ENCODE results near the gene ZNF512B.

ZNF512B gene

GRCh38 chr20:63958964-63959698 is 10.6 kb downstream of the ZNF512B start (continued):
- TF ChIP-seq ZIC2 (tag by site-specific recombination; IDR thresholded peaks at IDR 0.05), result peak; percentile 99
- TF ChIP-seq ZNF660 (tag by site-specific recombination; IDR thresholded peaks at IDR 0.05), result no peak
- TF ChIP-seq ZNF292 (tag by site-specific recombination; IDR thresholded peaks at IDR 0.05; ENCODE audit: borderline replicate concordance, low read depth), result no peak
- no peak for TF ChIP-seq ZNF510 (tag by site-specific recombination; IDR thresholded peaks at IDR 0.05; ENCODE audit: insufficient replicate concordance)
- TF ChIP-seq, protein P1, sequence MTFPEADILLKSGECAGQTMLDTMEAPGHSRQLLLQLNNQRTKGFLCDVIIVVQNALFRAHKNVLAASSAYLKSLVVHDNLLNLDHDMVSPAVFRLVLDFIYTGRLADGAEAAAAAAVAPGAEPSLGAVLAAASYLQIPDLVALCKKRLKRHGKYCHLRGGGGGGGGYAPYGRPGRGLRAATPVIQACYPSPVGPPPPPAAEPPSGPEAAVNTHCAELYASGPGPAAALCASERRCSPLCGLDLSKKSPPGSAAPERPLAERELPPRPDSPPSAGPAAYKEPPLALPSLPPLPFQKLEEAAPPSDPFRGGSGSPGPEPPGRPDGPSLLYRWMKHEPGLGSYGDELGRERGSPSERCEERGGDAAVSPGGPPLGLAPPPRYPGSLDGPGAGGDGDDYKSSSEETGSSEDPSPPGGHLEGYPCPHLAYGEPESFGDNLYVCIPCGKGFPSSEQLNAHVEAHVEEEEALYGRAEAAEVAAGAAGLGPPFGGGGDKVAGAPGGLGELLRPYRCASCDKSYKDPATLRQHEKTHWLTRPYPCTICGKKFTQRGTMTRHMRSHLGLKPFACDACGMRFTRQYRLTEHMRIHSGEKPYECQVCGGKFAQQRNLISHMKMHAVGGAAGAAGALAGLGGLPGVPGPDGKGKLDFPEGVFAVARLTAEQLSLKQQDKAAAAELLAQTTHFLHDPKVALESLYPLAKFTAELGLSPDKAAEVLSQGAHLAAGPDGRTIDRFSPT (tag by site-specific recombination; IDR thresholded peaks at IDR 0.05), result peak; percentile 74
- no peak for TF ChIP-seq ZNF626 (tag by site-specific recombination; IDR thresholded peaks at IDR 0.05)
- no peak for TF ChIP-seq ZNF19 (tag by site-specific recombination; IDR thresholded peaks at IDR 0.05; ENCODE audit: low read depth)
- no peak for TF ChIP-seq TCF7L2 (IDR thresholded peaks at IDR 0.05; ENCODE audit: borderline replicate concordance, low read depth, low read length)
- no peak; the same call in 1 of the 2 replicates for TF ChIP-seq WT1 (tag by site-specific recombination; IDR thresholded peaks at IDR 0.05)
- peak; percentile 58; the same call in 1 of the 2 replicates for TF ChIP-seq ZBTB20 (tag by site-specific recombination; IDR thresholded peaks at IDR 0.05)
- no peak for TF ChIP-seq ZNF610 (tag by site-specific recombination; IDR thresholded peaks at IDR 0.05; ENCODE audit: borderline replicate concordance)
- TF ChIP-seq ZNF768 (tag by site-specific recombination; IDR thresholded peaks at IDR 0.05), result no peak
- no peak for TF ChIP-seq ZNF423 (tag by site-specific recombination; IDR thresholded peaks at IDR 0.05)
- peak; percentile 35; the same call in 1 of the 2 replicates for TF ChIP-seq KLF1 (tag by site-specific recombination; IDR thresholded peaks at IDR 0.05)
- TF ChIP-seq ZNF274 (IDR thresholded peaks at IDR 0.05; ENCODE audit: low read length), result no peak
- TF ChIP-seq ZNF274 (tag by site-specific recombination; IDR thresholded peaks at IDR 0.05; ENCODE audit: borderline replicate concordance), result no peak
- TF ChIP-seq HOXD13 (CRISPR knock-in tag; IDR thresholded peaks at IDR 0.05; ENCODE audit: borderline replicate concordance), result no peak
- TF ChIP-seq ZNF184 (tag by site-specific recombination; IDR thresholded peaks at IDR 0.05), result no peak
- TF ChIP-seq KLF9 (tag by site-specific recombination; IDR thresholded peaks at IDR 0.05; ENCODE audit: low read depth), result no peak
- no peak for TF ChIP-seq PRDM10 (tag by site-specific recombination; IDR thresholded peaks at IDR 0.05)
- TF ChIP-seq, protein P2, sequence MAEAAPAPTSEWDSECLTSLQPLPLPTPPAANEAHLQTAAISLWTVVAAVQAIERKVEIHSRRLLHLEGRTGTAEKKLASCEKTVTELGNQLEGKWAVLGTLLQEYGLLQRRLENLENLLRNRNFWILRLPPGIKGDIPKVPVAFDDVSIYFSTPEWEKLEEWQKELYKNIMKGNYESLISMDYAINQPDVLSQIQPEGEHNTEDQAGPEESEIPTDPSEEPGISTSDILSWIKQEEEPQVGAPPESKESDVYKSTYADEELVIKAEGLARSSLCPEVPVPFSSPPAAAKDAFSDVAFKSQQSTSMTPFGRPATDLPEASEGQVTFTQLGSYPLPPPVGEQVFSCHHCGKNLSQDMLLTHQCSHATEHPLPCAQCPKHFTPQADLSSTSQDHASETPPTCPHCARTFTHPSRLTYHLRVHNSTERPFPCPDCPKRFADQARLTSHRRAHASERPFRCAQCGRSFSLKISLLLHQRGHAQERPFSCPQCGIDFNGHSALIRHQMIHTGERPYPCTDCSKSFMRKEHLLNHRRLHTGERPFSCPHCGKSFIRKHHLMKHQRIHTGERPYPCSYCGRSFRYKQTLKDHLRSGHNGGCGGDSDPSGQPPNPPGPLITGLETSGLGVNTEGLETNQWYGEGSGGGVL (tag by site-specific recombination; IDR thresholded peaks at IDR 0.05), result no peak
- TF ChIP-seq ZNF654 (tag by site-specific recombination; IDR thresholded peaks at IDR 0.05; ENCODE audit: low read depth), result no peak
- TF ChIP-seq KLF7 (tag by site-specific recombination; IDR thresholded peaks at IDR 0.05; ENCODE audit: borderline replicate concordance), result no peak
- TF ChIP-seq GLI2 (tag by site-specific recombination; IDR thresholded peaks at IDR 0.05; ENCODE audit: borderline replicate concordance, low read depth), result no peak
- TF ChIP-seq ZNF560 (tag by site-specific recombination; IDR thresholded peaks at IDR 0.05; ENCODE audit: borderline replicate concordance), result no peak
- TF ChIP-seq ZNF530 (tag by site-specific recombination; IDR thresholded peaks at IDR 0.05; ENCODE audit: low read depth), result no peak
- no peak for TF ChIP-seq ZNF664 (tag by site-specific recombination; IDR thresholded peaks at IDR 0.05)
- TF ChIP-seq, protein P3, sequence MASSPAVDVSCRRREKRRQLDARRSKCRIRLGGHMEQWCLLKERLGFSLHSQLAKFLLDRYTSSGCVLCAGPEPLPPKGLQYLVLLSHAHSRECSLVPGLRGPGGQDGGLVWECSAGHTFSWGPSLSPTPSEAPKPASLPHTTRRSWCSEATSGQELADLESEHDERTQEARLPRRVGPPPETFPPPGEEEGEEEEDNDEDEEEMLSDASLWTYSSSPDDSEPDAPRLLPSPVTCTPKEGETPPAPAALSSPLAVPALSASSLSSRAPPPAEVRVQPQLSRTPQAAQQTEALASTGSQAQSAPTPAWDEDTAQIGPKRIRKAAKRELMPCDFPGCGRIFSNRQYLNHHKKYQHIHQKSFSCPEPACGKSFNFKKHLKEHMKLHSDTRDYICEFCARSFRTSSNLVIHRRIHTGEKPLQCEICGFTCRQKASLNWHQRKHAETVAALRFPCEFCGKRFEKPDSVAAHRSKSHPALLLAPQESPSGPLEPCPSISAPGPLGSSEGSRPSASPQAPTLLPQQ (tag by site-specific recombination; IDR thresholded peaks at IDR 0.05), result peak; percentile 26; the same call in 1 of the 2 replicates
- TF ChIP-seq ZNF544 (tag by site-specific recombination; IDR thresholded peaks at IDR 0.05), result no peak
- no peak for TF ChIP-seq ZNF223 (tag by site-specific recombination; IDR thresholded peaks at IDR 0.05)
- TF ChIP-seq ZFP37 (tag by site-specific recombination; IDR thresholded peaks at IDR 0.05), result no peak

Measured in HEK293 (cell line).